RWPE2 (cell line): Measurements from ENCODE around the gene FOXS1.

Source experiments
- ATAC-seq: fragments of 200-7000 bp; cut with Tn5 transposase; 3 replicates; pipeline ENCODE4 v1.9.1; 2021; ENCODE audit warnings: low read depth
- DNase-seq: peaks from one replicate; pipeline ENCODE4 v3.0.0-alpha.2; 2020; ENCODE audit warnings: low spot score
- H3K27ac ChIP-seq: fragments of 450-650 bp; 2 replicates; pipeline ENCODE4 v1.5.1; 2017; ENCODE audit warnings: mild to moderate bottlenecking; ENCODE audit not compliant: poor library complexity, severe bottlenecking
- H3K27me3 ChIP-seq: fragments of 250-450 bp; sonication (Bioruptor Pico); 2 replicates; pipeline ENCODE4 v1.5.1; 2021; ENCODE audit warnings: mild to moderate bottlenecking, moderate library complexity; ENCODE audit not compliant: insufficient read depth, poor library complexity, severe bottlenecking
- H3K36me3 ChIP-seq: fragments of 250-450 bp; sonication (Bioruptor Pico); 2 replicates; pipeline ENCODE4 v1.5.1; 2020; ENCODE audit warnings: low read depth, mild to moderate bottlenecking, moderate library complexity
- H3K4me1 ChIP-seq: fragments of 250-450 bp; sonication (Bioruptor Pico); 2 replicates; pipeline ENCODE4 v1.5.1; 2021; ENCODE audit warnings: mild to moderate bottlenecking, moderate library complexity; ENCODE audit not compliant: insufficient read depth, poor library complexity, severe bottlenecking
- H3K4me3 ChIP-seq: fragments of 250-450 bp; sonication (Bioruptor Pico); 2 replicates; pipeline ENCODE4 v1.5.1; 2021; ENCODE audit warnings: mild to moderate bottlenecking, moderate library complexity; ENCODE audit not compliant: severe bottlenecking
- H3K9me3 ChIP-seq: fragments of 250-450 bp; sonication (Bioruptor Pico); 2 replicates; pipeline ENCODE4 v1.5.1; 2021; ENCODE audit warnings: mild to moderate bottlenecking, moderate library complexity; ENCODE audit not compliant: severe bottlenecking
- TF ChIP-seq, protein P1 (sequence below): fragments of 450-650 bp; IDR thresholded peaks from one replicate; pipeline ENCODE4 v1.5.1; 2017; ENCODE audit warnings: mild to moderate bottlenecking, moderate library complexity; ENCODE audit not compliant: poor library complexity, severe bottlenecking

The FOXS1 gene

GRCh38 chr20:31821427-31821826, 24.0 kb downstream of the FOXS1 start:
- peak; percentile 78 for DNase-seq
- no peaks in the 10 kb centered on the region for H3K27me3 ChIP-seq
- TF ChIP-seq, protein P1, sequence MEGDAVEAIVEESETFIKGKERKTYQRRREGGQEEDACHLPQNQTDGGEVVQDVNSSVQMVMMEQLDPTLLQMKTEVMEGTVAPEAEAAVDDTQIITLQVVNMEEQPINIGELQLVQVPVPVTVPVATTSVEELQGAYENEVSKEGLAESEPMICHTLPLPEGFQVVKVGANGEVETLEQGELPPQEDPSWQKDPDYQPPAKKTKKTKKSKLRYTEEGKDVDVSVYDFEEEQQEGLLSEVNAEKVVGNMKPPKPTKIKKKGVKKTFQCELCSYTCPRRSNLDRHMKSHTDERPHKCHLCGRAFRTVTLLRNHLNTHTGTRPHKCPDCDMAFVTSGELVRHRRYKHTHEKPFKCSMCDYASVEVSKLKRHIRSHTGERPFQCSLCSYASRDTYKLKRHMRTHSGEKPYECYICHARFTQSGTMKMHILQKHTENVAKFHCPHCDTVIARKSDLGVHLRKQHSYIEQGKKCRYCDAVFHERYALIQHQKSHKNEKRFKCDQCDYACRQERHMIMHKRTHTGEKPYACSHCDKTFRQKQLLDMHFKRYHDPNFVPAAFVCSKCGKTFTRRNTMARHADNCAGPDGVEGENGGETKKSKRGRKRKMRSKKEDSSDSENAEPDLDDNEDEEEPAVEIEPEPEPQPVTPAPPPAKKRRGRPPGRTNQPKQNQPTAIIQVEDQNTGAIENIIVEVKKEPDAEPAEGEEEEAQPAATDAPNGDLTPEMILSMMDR = no peak
- no peak for ATAC-seq
- no peaks in the 10 kb centered on the region for H3K9me3 ChIP-seq
- H3K4me1 ChIP-seq = no peaks in the 10 kb centered on the region
- H3K36me3 ChIP-seq = no peaks in the 10 kb centered on the region
- no peak overlapping the region for H3K27ac ChIP-seq
- no peak overlapping the region for H3K4me3 ChIP-seq

GRCh38 chr20:31820228-31820627, 25.2 kb downstream of the FOXS1 start:
- H3K9me3 ChIP-seq = no peaks in the 10 kb centered on the region

GRCh38 chr20:31819083-31819784, 26.2 kb downstream of the FOXS1 start, which contains the start of gene MYLK2:
Gene MYLK2 (plus strand): TSS chr20:31819356. CDS start chr20:31819581, 225 bp downstream.
- ATAC-seq (no peak), DNase-seq (peak; percentile 75)
- H3K4me1 ChIP-seq = no peaks in the 10 kb centered on the region
- H3K4me3 ChIP-seq = no peak within 1 kb of the TSS
- H3K9me3 ChIP-seq = no peaks in the 10 kb centered on the region
- H3K27ac ChIP-seq = no peak within 1 kb of the TSS
- H3K36me3 ChIP-seq = no peaks in the 10 kb centered on the region
- TF ChIP-seq, protein P1 = no peak
- no peaks in the 10 kb centered on the region for H3K27me3 ChIP-seq

More at GRCh38 chr20:31820228-31820627, 25.2 kb downstream of the FOXS1 start:
- DNase-seq (no peak), ATAC-seq (no peak)
- no peak overlapping the region for H3K4me3 ChIP-seq
- H3K27me3 ChIP-seq = no peaks in the 10 kb centered on the region
- TF ChIP-seq, protein P1 = no peak
- H3K4me1 ChIP-seq = no peaks in the 10 kb centered on the region
- H3K27ac ChIP-seq = no peak overlapping the region
- H3K36me3 ChIP-seq = no peaks in the 10 kb centered on the region

GRCh38 chr20:31818376-31818908, 27.0 kb downstream of the FOXS1 start:
- ATAC-seq (no peak), DNase-seq (peak; percentile 69)
- Histone ChIP-seq H3K27ac (no peak overlapping the region), H3K4me3 (no peak overlapping the region), H3K36me3 (no peaks in the 10 kb centered on the region), H3K4me1 (no peaks in the 10 kb centered on the region), H3K27me3 (no peaks in the 10 kb centered on the region), H3K9me3 (no peaks in the 10 kb centered on the region)
- TF ChIP-seq, protein P1 = no peak

GRCh38 chr20:31817461-31817860, 27.9 kb downstream of the FOXS1 start:
- no peaks in the 10 kb centered on the region for H3K9me3 ChIP-seq
- H3K36me3 ChIP-seq = no peaks in the 10 kb centered on the region
- no peak overlapping the region for H3K4me3 ChIP-seq
- H3K4me1 ChIP-seq = no peaks in the 10 kb centered on the region
- no peaks in the 10 kb centered on the region for H3K27me3 ChIP-seq
- DNase-seq = peak; percentile 56
- H3K27ac ChIP-seq = no peak overlapping the region
- TF ChIP-seq, protein P1 = no peak
- no peak for ATAC-seq
